HEK293T (cell line): Measurements from ENCODE around the gene EPHA4.

Experiments used
- CTCF ChIA-PET: fragments of 350-600 bp; formaldehyde crosslinking; extraction: SDS; loops from one replicate; lab custom pipeline; 2021; ENCODE audit warnings: antibody characterized with exemption, inconsistent platforms; lab: Yijun Ruan, JAX
- POLR2A ChIA-PET: fragments of 350-600 bp; formaldehyde crosslinking; extraction: SDS; loops from one replicate; lab custom pipeline; 2020; ENCODE audit warnings: antibody characterized with exemption, inconsistent platforms; lab: Yijun Ruan, JAX
- DNase-seq: peaks from one replicate; pipeline ENCODE4 v3.0.0; 2012; ENCODE audit warnings: mixed read lengths; ENCODE audit errors: extremely low spot score
- ARNT ChIP-seq: fragments of 450-650 bp; IDR thresholded peaks from 2 replicates; pipeline ENCODE4 v1.6.1; 2017; ENCODE audit warnings: mild to moderate bottlenecking
- BHLHE40 ChIP-seq: fragments of 450-650 bp; IDR thresholded peaks from 2 replicates; pipeline ENCODE4 v1.6.1; 2016; ENCODE audit warnings: mild to moderate bottlenecking, moderate library complexity, borderline replicate concordance
- CTBP1 ChIP-seq: fragments of 450-650 bp; IDR thresholded peaks from 2 replicates; pipeline ENCODE4 v1.6.1; 2016; ENCODE audit warnings: borderline replicate concordance
- ELF4 ChIP-seq: fragments of 450-650 bp; IDR thresholded peaks from 2 replicates; pipeline ENCODE4 v1.6.1; 2017; ENCODE audit warnings: antibody characterized with exemption
- FOXA1 ChIP-seq: fragments of 450-650 bp; IDR thresholded peaks from 2 replicates; pipeline ENCODE4 v1.6.1; 2016; ENCODE audit warnings: mild to moderate bottlenecking
- FOXK2 ChIP-seq: fragments of 450-650 bp; IDR thresholded peaks from 2 replicates; pipeline ENCODE4 v1.6.1; 2016; ENCODE audit warnings: mild to moderate bottlenecking
- FOXM1 ChIP-seq: fragments of 450-650 bp; IDR thresholded peaks from 2 replicates; pipeline ENCODE4 v1.6.1; 2017; ENCODE audit warnings: mild to moderate bottlenecking, borderline replicate concordance
- HDGF ChIP-seq: fragments of 450-650 bp; IDR thresholded peaks from 2 replicates; pipeline ENCODE4 v1.6.1; 2017; ENCODE audit warnings: antibody characterized with exemption, borderline replicate concordance
- L3MBTL2 ChIP-seq: fragments of 450-650 bp; conservative IDR thresholded peaks from 2 replicates; pipeline ENCODE4 v1.6.1; 2016; ENCODE audit warnings: mild to moderate bottlenecking
- LEF1 ChIP-seq: fragments of 450-650 bp; IDR thresholded peaks from 2 replicates; pipeline ENCODE4 v1.6.1; 2017; ENCODE audit warnings: mild to moderate bottlenecking, borderline replicate concordance
- NFRKB ChIP-seq: fragments of 450-650 bp; IDR thresholded peaks from 2 replicates; pipeline ENCODE4 v1.6.1; 2016; ENCODE audit warnings: mild to moderate bottlenecking, moderate library complexity
- PKNOX1 ChIP-seq: fragments of 450-650 bp; IDR thresholded peaks from 2 replicates; pipeline ENCODE4 v1.6.1; 2016
- SP1 ChIP-seq: fragments of 450-650 bp; IDR thresholded peaks from 2 replicates; pipeline ENCODE4 v1.6.1; 2017
- SUZ12 ChIP-seq: fragments of 450-650 bp; IDR thresholded peaks from 2 replicates; pipeline ENCODE4 v1.6.1; 2016; ENCODE audit warnings: mild to moderate bottlenecking
- TARDBP ChIP-seq: fragments of 450-650 bp; IDR thresholded peaks from 2 replicates; pipeline ENCODE4 v1.6.1; 2016
- ZNF384 ChIP-seq: fragments of 450-650 bp; IDR thresholded peaks from 2 replicates; pipeline ENCODE4 v1.6.1; 2016

Gene EPHA4

DNA sequence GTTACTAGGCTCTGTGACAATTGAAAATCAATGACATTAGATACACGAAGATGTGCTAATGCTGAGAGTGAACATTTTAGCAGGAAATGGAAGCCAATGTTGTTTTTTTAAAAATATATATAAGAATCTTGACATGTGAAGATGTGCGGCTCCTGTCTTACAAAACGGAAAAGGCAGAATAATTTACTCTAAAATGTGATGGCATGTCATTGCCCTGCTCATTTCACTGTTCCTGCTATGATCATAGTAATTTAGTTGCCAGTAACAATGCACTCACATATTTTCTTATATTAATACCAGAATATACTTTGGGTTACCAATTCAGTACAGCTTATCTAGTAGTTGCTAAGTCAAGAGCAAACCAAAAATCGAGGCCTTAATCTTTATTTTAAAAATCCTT is 10.3 kb downstream of the EPHA4 start:
- no peak for DNase-seq
- POLR2A ChIA-PET: no interaction called here
- CTCF ChIA-PET: no interaction called here
- no peak for TF ChIP-seq ELF4
- no peak for TF ChIP-seq SP1
- no peak for TF ChIP-seq ZNF384
- TF ChIP-seq L3MBTL2: no peak
- no peak for TF ChIP-seq PKNOX1
- TF ChIP-seq FOXM1: no peak
- no peak for TF ChIP-seq NFRKB
- no peak for TF ChIP-seq ARNT

DNA sequence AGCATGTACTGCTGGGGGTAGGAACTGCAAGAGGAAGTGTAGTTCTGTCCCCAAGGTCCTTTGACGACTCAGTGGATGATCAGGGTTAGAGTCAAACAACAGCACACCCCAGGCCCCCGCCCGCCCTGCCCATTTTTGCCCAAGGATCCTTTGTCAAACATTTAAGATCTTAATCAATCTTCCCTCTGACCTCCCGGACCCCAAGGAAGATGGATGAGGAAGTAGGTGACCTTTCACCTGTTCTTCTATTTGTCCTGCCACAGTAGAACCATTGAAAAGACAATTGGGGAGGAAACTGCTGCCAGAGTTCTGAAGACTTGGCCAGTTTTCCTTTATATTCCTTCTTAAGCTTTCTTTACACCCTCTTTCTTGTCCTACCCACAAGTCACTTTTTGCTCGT is 12.1 kb downstream of the EPHA4 start:
- TF ChIP-seq ARNT (no peak), LEF1 (no peak), L3MBTL2 (no peak), SUZ12 (no peak), CTBP1 (no peak), FOXA1 (no peak), ZNF384 (no peak), BHLHE40 (no peak), PKNOX1 (no peak), HDGF (no peak), SP1 (no peak), NFRKB (no peak), ELF4 (no peak), FOXM1 (no peak), FOXK2 (no peak), TARDBP (no peak)
- DNase-seq: no peak
- CTCF ChIA-PET: no interaction called here
- POLR2A ChIA-PET: no interaction called here

DNA sequence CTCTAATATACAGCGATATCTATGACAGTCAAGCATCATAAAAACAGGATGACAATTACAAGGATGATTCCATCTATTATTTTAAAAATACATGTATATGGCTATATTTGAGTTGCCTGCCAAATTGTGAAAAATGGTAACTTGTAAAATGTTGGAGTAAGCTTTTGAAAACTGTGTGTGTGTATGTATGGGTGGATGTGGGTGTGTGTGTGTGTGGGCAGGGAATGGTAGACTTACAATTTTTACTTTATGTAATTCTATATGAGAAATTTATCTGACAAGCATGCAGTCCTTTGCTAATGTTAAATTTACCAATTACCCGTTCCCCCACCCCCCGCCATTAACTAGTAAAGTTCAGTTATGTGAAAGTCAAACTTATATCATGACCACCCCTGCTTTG is 14.0 kb downstream of the EPHA4 start:
- no peak for DNase-seq
- ChIA-PET POLR2A (interaction anchor here (0.9 kb wide), 1 partner anchor 29 kb away, joined by 4 read pairs; no protein-coding TSS in a partner anchor), CTCF (interaction anchor here (0.5 kb wide), 1 partner anchor 295 kb away, joined by 4 read pairs; no protein-coding TSS in a partner anchor)
- TF ChIP-seq HDGF (no peak), FOXA1 (no peak), ELF4 (no peak), FOXM1 (no peak), LEF1 (no peak), FOXK2 (no peak), ARNT (no peak), SP1 (no peak), SUZ12 (no peak), CTBP1 (no peak), TARDBP (no peak), NFRKB (no peak)

- no peak for DNase-seq
- ChIA-PET POLR2A (interaction anchor here (1.4 kb wide), 1 partner anchor 9 kb away, joined by 4 read pairs; no protein-coding TSS in a partner anchor), CTCF (no interaction called here)
- TF ChIP-seq TARDBP (no peak), BHLHE40 (no peak), CTBP1 (no peak), PKNOX1 (no peak), LEF1 (no peak), L3MBTL2 (no peak), ELF4 (no peak), FOXK2 (no peak), NFRKB (no peak), SUZ12 (no peak), FOXA1 (no peak), HDGF (no peak), ZNF384 (no peak), FOXM1 (no peak), ARNT (no peak), SP1 (no peak)
These were observed 16.6 kb downstream of the EPHA4 start for GRCh38 chr2:221555494-221555846.

DNA sequence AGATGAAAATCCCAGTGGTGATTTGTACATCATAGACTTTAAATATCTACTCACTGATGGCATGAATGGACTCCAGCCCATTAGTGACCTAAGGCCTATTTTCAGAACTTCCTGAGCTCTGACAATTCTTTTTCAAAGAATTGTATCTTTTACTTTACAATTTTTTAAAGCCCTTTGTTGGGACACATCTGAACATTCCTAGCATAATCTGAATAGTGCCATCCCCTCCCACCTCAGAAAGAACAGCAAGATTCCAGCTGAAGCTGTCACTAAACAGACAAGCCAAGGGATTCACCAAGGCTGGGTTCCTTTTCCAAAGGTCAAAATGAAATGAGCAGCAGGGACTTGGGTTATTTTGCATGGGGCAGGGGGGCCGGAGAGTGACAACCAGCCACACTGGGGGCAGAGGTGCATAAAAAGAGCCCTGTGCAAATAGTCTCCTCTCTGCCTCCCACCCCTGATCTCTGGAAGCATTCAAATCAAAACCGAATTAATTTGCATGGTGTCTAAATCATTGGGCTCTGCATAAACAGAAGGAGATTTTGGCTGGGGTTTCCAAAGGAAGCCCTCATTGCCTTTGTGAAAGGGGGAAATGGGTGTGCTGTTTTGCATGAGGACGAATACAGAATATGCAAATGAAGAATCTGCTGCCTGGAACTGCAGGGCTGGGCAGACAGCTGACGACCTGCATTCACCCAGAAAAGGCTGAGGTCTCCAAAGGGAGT is 17.2 kb downstream of the EPHA4 start:
- TF ChIP-seq ELF4: no peak
- no peak for TF ChIP-seq ARNT
- TF ChIP-seq BHLHE40: no peak
- TF ChIP-seq PKNOX1: no peak
- TF ChIP-seq SUZ12: no peak
- no peak for TF ChIP-seq SP1
- TF ChIP-seq FOXM1: no peak
- TF ChIP-seq FOXA1: no peak
- TF ChIP-seq ZNF384: no peak
- TF ChIP-seq L3MBTL2: no peak
- no peak for TF ChIP-seq NFRKB
- TF ChIP-seq CTBP1: no peak
- TF ChIP-seq FOXK2: no peak
- TF ChIP-seq LEF1: no peak
- TF ChIP-seq TARDBP: no peak
- TF ChIP-seq HDGF: no peak
- CTCF ChIA-PET: no interaction called here
- POLR2A ChIA-PET: interaction anchor here (1.4 kb wide), 1 partner anchor 9 kb away, joined by 4 read pairs; no protein-coding TSS in a partner anchor
- DNase-seq: no peak
